ENCODE data around the gene G3BP2.

Gene G3BP2

GRCh38 chr4:75655562-75655961, 17.6 kb downstream of the G3BP2 start:
- peak overlapping the region; percentile 60 for H3K27ac Mint-ChIP-seq
- peaks cover 62% of the 10 kb centered on the region for H3K36me3 Mint-ChIP-seq (ENCODE audit: low read depth)
- H3K4me1 Mint-ChIP-seq: no peaks in the 10 kb centered on the region
- no peaks in the 10 kb centered on the region for H3K9me3 Mint-ChIP-seq
- H3K4me3 Mint-ChIP-seq: no peak overlapping the region
- no peaks in the 10 kb centered on the region for H3K27me3 Mint-ChIP-seq (ENCODE audit: low read depth, poor library complexity)
- no peak for DNase-seq
- TF ChIP-seq CTCF (IDR thresholded peaks at IDR 0.05): no peak

- no peaks in the 10 kb centered on the region for H3K27me3 Mint-ChIP-seq (ENCODE audit: low read depth, poor library complexity)
- no peak for DNase-seq
- H3K4me1 Mint-ChIP-seq: no peaks in the 10 kb centered on the region
- H3K36me3 Mint-ChIP-seq (ENCODE audit: low read depth): peaks cover 62% of the 10 kb centered on the region
- peak overlapping the region; percentile 29 for H3K27ac Mint-ChIP-seq
- no peak for TF ChIP-seq CTCF (IDR thresholded peaks at IDR 0.05)
- no peaks in the 10 kb centered on the region for H3K9me3 Mint-ChIP-seq
- no peak overlapping the region for H3K4me3 Mint-ChIP-seq
These were observed 18.3 kb downstream of the G3BP2 start for GRCh38 chr4:75654905-75655304.

GRCh38 chr4:75653845-75654503, 19.2 kb downstream of the G3BP2 start:
- H3K9me3 Mint-ChIP-seq: no peaks in the 10 kb centered on the region
- H3K27ac Mint-ChIP-seq: peak overlapping the region; percentile 66
- H3K4me3 Mint-ChIP-seq: no peak overlapping the region
- no peaks in the 10 kb centered on the region for H3K4me1 Mint-ChIP-seq
- peak; percentile 25 for TF ChIP-seq CTCF (IDR thresholded peaks at IDR 0.05)
- H3K27me3 Mint-ChIP-seq (ENCODE audit: low read depth, poor library complexity): no peaks in the 10 kb centered on the region
- DNase-seq: no peak
- H3K36me3 Mint-ChIP-seq (ENCODE audit: low read depth): peaks cover 60% of the 10 kb centered on the region

- no peak overlapping the region for H3K4me3 Mint-ChIP-seq
- TF ChIP-seq CTCF (IDR thresholded peaks at IDR 0.05): no peak
- H3K9me3 Mint-ChIP-seq: no peaks in the 10 kb centered on the region
- peaks cover 82% of the 10 kb centered on the region for H3K36me3 Mint-ChIP-seq (ENCODE audit: low read depth)
- no peaks in the 10 kb centered on the region for H3K27me3 Mint-ChIP-seq (ENCODE audit: low read depth, poor library complexity)
- H3K4me1 Mint-ChIP-seq: peaks cover 2% of the 10 kb centered on the region
- H3K27ac Mint-ChIP-seq: peak overlapping the region; percentile 43
- DNase-seq: no peak
These were observed 29.1 kb downstream of the G3BP2 start for GRCh38 chr4:75644095-75644494.

- Mint-ChIP-seq H3K36me3 (ENCODE audit: low read depth) (peaks cover 81% of the 10 kb centered on the region), H3K27ac (no peak overlapping the region), H3K4me3 (no peak overlapping the region), H3K4me1 (peaks cover 6% of the 10 kb centered on the region), H3K27me3 (ENCODE audit: low read depth, poor library complexity) (no peaks in the 10 kb centered on the region), H3K9me3 (no peaks in the 10 kb centered on the region)
- DNase-seq: no peak
- TF ChIP-seq CTCF (IDR thresholded peaks at IDR 0.05): no peak
These were observed 29.6 kb downstream of the G3BP2 start for GRCh38 chr4:75643651-75644050.

- DNase-seq: no peak
- no peaks in the 10 kb centered on the region for H3K9me3 Mint-ChIP-seq
- peaks cover 31% of the 10 kb centered on the region for H3K4me1 Mint-ChIP-seq
- H3K4me3 Mint-ChIP-seq: no peak overlapping the region
- no peak overlapping the region for H3K27ac Mint-ChIP-seq
- peaks cover 41% of the 10 kb centered on the region for H3K36me3 Mint-ChIP-seq (ENCODE audit: low read depth)
- H3K27me3 Mint-ChIP-seq (ENCODE audit: low read depth, poor library complexity): no peaks in the 10 kb centered on the region
- TF ChIP-seq CTCF (IDR thresholded peaks at IDR 0.05): no peak
These were observed 34.0 kb downstream of the G3BP2 start for GRCh38 chr4:75639124-75639695.

Data from nephron progenitor cell (in vitro differentiated cells).